ENCODE measurements around the gene WDR41. TPM values are rescaled to one million over a fixed set of nuclear protein-coding genes. Genes with fewer than 3 reads are reported as not detected.
A peak's percentile ranks its signal among the peaks of the same experiment; 100 is the strongest.
"Not testable (repeated sequence)": the region's sequence is repeated elsewhere in the genome, so short reads cannot be mapped to it uniquely, and the experiment has no call there.

Gene WDR41, protein sequence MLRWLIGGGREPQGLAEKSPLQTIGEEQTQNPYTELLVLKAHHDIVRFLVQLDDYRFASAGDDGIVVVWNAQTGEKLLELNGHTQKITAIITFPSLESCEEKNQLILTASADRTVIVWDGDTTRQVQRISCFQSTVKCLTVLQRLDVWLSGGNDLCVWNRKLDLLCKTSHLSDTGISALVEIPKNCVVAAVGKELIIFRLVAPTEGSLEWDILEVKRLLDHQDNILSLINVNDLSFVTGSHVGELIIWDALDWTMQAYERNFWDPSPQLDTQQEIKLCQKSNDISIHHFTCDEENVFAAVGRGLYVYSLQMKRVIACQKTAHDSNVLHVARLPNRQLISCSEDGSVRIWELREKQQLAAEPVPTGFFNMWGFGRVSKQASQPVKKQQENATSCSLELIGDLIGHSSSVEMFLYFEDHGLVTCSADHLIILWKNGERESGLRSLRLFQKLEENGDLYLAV
- 10 to 100 TPM; 15.8 to 33.1 (median 21.8) TPM for total RNA-seq
- long read RNA-seq, donor 1, transcript WDR41-201 (13 exons, 3,958 nt): major isoform, 11 of 18 reads
- long read RNA-seq, donor 1, partial matches to known transcripts: 0 of 18 reads
- long read RNA-seq, donor 1, other reads (novel, unspliced or antisense): 5 of 18 reads
- long read RNA-seq, donor 2, partial matches to known transcripts: 0 of 12 reads
- long read RNA-seq, donor 2, other reads (novel, unspliced or antisense): 7 of 12 reads

DNA sequence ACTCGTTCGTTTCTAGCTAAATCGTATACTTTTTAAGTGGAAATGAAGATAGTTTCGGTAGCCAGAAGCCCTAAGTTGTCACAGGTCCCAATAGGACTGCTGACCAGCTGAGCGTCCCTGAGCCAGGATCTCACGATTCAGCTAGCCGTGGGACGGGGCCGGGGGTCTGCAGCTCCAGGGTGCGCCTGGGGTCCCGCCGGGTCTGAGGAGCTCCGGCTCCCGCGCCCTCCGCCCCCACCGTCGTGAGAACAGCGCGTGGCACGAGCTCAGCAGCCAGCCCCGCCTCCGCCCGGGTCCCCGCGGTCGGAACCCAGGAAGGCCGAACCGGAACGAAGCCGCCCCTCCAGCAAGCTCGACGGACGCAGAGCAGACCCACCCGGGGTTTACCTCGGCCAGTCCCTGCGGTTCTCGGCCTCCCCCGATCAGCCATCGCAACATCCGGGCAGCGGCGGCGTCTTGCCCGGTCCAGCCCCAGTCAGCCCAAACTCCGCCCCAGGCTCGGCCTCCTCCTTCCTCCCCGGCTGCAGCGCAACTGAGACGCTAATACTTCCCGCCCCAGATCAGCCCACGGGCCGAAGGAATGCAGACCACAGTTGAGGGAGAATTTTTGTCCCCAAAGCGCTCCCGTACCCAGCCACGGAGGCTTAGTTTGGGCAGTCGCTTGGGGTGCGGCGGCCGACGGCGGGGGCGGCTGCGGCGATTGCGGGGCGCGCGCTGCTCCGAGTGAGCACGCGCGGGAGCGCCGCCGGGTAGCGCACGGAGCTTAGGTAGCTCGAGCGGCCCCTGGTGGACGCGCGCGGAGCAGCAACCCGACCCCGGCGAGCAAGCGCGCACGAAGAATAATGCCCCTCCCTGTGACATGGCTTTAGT is at the start of gene WDR41:
Gene WDR41 (minus strand): TSS at position 534 of the 870 bp plus-strand sequence. CDS start 96 bp downstream, at position 438.
- H3K36me3 ChIP-seq (ENCODE audit: low read depth): no peaks in the 10 kb centered on the region
- peak; percentile 86 for TF ChIP-seq CTCF (IDR thresholded peaks at IDR 0.05)
- H3K4me1 ChIP-seq (ENCODE audit: low read depth): peaks cover 7% of the 10 kb centered on the region
- ATAC-seq: peak; percentile 98
- no peaks in the 10 kb centered on the region for H3K9me3 ChIP-seq
- peak within 1 kb of the TSS; percentile 65 for H3K4me3 ChIP-seq
- peak; percentile 93 to 96 (median 93) for DNase-seq
- intact Hi-C loops (cut with DNase I, micrococcal nuclease): loop anchor here (5.0 to 10.0 kb wide), 3 partner anchors 347 to 627 kb away; no protein-coding TSS in a partner anchor

DNA sequence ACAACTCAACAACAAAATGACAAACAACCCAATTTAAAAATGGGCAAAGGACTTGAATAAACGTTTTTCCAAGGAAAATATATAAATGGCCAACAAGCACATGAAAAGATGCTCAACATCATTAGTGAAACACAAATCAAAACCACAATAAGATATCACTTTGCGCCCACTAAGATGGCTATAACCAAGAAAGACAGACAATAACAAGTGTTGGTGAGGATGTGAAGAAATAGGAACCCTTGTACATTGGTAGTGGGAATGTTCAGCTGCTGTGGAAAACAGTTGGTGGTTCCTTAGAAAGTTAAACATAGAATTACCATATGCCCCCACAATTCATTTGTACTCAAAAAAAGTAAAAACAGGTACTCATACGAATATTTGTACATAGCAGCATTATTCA is 39.2 kb upstream of the WDR41 start:
- no peak for TF ChIP-seq CTCF (IDR thresholded peaks at IDR 0.05)
- no peak overlapping the region for H3K4me3 ChIP-seq
- no peaks in the 10 kb centered on the region for H3K9me3 ChIP-seq
- H3K4me1 ChIP-seq (ENCODE audit: low read depth): no peaks in the 10 kb centered on the region
- intact Hi-C loops (cut with DNase I, micrococcal nuclease): no loop called here
- DNase-seq (no peak), ATAC-seq (no peak)
- H3K36me3 ChIP-seq (ENCODE audit: low read depth): no peaks in the 10 kb centered on the region

DNA sequence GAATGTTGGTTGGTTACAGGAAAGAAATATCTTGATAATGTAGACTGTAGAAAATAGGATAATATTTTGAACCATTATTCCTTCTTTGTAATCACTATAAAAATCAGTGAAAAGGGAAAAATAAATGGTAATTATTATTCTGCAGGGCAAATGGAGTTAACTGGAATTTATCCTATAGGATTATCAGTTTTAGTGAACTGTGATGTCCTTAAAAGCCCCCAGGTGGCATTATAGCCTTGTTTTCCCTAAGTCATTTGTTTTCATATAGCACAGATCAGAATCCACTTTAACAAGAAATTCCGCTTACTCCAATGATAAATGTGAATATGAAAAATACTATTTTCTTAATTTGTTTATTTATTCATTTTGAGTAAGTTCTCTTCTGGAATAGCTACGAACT is 26.2 kb upstream of the WDR41 start:
- DNase-seq: no peak
- intact Hi-C loops (cut with DNase I, micrococcal nuclease): loop anchor here in 1 of 2 donors (10.0 kb wide), 1 partner anchor 1086 kb away; no protein-coding TSS in a partner anchor

DNA sequence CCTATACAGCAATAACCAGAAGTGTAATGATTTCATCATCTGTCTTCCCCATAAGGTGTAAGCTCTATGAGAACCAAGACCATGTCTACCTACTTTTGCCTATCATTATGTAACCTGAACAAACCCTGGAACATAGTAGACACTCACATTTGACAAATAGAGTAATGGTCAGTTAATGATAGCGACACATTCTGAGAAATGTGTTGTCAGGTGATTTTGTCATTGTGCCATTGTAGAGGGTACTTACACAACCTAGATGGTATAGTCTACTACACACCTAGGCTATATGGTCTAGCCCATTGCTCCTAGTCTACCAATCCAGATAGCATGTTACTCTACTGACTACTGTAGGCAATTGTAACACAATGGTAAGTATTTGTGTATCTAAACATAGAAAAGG is 22.3 kb upstream of the WDR41 start:
- Histone ChIP-seq H3K4me1 (ENCODE audit: low read depth) (no peaks in the 10 kb centered on the region), H3K4me3 (no peak overlapping the region), H3K36me3 (ENCODE audit: low read depth) (no peaks in the 10 kb centered on the region), H3K9me3 (no peaks in the 10 kb centered on the region)
- DNase-seq (no peak), ATAC-seq (no peak)
- intact Hi-C loops (cut with DNase I, micrococcal nuclease): loop anchor here in 1 of 2 donors (10.0 kb wide), 1 partner anchor 1090 kb away; no protein-coding TSS in a partner anchor
- TF ChIP-seq CTCF (IDR thresholded peaks at IDR 0.05): no peak

More for the DNA sequence above, 26.2 kb upstream of the WDR41 start:
- no peak for ATAC-seq
- Histone ChIP-seq H3K9me3 (no peaks in the 10 kb centered on the region), H3K36me3 (ENCODE audit: low read depth) (no peaks in the 10 kb centered on the region), H3K4me3 (no peak overlapping the region), H3K4me1 (ENCODE audit: low read depth) (no peaks in the 10 kb centered on the region)
- no peak for TF ChIP-seq CTCF (IDR thresholded peaks at IDR 0.05)

DNA sequence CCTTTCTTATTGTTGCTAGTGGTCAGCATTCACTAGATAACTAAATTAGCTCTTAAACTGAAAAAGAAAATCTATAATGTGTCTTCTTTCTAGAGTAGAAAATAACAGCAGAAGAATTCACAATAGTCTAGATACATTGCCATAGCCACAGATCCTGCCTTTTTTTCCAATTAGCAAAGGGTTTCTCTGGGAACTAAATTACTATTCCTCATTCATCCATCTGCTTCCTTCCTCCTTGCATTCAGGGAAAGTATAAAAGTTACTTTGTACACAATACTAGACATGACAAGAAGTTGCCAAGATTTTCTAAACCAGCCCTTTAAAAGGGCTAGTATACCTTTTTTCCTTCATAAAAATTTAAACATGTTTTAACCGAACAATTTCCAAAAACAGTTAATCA is 21.2 kb upstream of the WDR41 start:
- H3K4me1 ChIP-seq (ENCODE audit: low read depth): no peaks in the 10 kb centered on the region
- no peaks in the 10 kb centered on the region for H3K9me3 ChIP-seq
- intact Hi-C loops (cut with DNase I, micrococcal nuclease): loop anchor here in 1 of 2 donors (10.0 kb wide), 1 partner anchor 1091 kb away; no protein-coding TSS in a partner anchor
- no peaks in the 10 kb centered on the region for H3K36me3 ChIP-seq (ENCODE audit: low read depth)
- DNase-seq (no peak), ATAC-seq (no peak)
- no peak overlapping the region for H3K4me3 ChIP-seq
- no peak for TF ChIP-seq CTCF (IDR thresholded peaks at IDR 0.05)

- H3K4me3 ChIP-seq; ATAC-seq; H3K9me3 ChIP-seq; H3K4me1 ChIP-seq (ENCODE audit: low read depth); H3K36me3 ChIP-seq (ENCODE audit: low read depth); intact Hi-C loops (cut with DNase I, micrococcal nuclease); DNase-seq: not testable (repeated sequence)
Observed at GRCh38 chr5:77501132-77501531, 9.0 kb upstream of the WDR41 start.
